ENCODE results near the gene POGK.

Gene POGK

DNA sequence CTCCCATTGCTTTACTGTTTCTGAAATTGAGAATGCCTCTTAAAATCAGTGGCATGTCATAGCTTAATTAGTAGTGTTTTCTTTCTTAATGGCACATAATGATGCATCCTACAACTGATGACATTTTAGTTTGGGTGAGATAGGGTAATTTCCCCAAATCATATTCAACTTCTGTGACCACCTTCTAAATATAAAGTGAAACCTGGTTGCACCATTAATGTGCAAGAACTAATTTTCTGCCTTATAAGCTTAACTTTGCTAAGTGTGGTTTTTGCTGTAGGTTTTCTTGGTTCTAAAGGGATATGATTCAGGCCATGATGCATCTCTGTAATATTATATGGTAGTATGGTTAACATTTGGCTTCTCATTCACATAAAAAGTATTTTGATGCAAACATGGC, 8.9 kb downstream of the POGK start:
- no peak overlapping the region for H3K27ac ChIP-seq (ENCODE audit: low read depth, low read length)
- H3K79me2 ChIP-seq (ENCODE audit: insufficient read depth, low read length), result peaks cover 21% of the 10 kb centered on the region; the same call in 1 of the 2 replicates
- H3K4me2 ChIP-seq (ENCODE audit: low read depth, low read length, poor library complexity, severe bottlenecking), result no peak overlapping the region
- H3F3A ChIP-seq (ENCODE audit: insufficient read depth), result 0 out of 2 replicates have a peak, but pooled peaks cover 3% of the 10 kb centered on the region
- H3K9ac ChIP-seq (ENCODE audit: low read length), result no peak overlapping the region
- H4K20me1 ChIP-seq (ENCODE audit: low read depth, low read length), result peaks cover 3% of the 10 kb centered on the region; the same call in 1 of the 2 replicates
- no peaks in the 10 kb centered on the region for H3K9me2 ChIP-seq (replicated peaks; ENCODE audit: insufficient read depth, low read length)
- H2AFZ ChIP-seq (ENCODE audit: low read depth, low read length, severe bottlenecking), result no peak overlapping the region
- H3K9me3 ChIP-seq (ENCODE audit: insufficient read depth, low read length), result no peaks in the 10 kb centered on the region
- no peak for TF ChIP-seq EZH2phosphoT487 (conservative IDR thresholded peaks at IDR 0.05; ENCODE audit: low read length)
- TF ChIP-seq, protein P1, sequence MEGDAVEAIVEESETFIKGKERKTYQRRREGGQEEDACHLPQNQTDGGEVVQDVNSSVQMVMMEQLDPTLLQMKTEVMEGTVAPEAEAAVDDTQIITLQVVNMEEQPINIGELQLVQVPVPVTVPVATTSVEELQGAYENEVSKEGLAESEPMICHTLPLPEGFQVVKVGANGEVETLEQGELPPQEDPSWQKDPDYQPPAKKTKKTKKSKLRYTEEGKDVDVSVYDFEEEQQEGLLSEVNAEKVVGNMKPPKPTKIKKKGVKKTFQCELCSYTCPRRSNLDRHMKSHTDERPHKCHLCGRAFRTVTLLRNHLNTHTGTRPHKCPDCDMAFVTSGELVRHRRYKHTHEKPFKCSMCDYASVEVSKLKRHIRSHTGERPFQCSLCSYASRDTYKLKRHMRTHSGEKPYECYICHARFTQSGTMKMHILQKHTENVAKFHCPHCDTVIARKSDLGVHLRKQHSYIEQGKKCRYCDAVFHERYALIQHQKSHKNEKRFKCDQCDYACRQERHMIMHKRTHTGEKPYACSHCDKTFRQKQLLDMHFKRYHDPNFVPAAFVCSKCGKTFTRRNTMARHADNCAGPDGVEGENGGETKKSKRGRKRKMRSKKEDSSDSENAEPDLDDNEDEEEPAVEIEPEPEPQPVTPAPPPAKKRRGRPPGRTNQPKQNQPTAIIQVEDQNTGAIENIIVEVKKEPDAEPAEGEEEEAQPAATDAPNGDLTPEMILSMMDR (IDR thresholded peaks at IDR 0.05; ENCODE audit: insufficient read depth, low read length, poor library complexity, severe bottlenecking), result no peak
- H3K4me3 ChIP-seq (ENCODE audit: insufficient read depth, low read length, poor library complexity, severe bottlenecking), result no peak overlapping the region
- no peaks in the 10 kb centered on the region for H3K27me3 ChIP-seq (ENCODE audit: low read length)
- H3K36me3 ChIP-seq (ENCODE audit: low read length), result peaks cover 35% of the 10 kb centered on the region

DNA sequence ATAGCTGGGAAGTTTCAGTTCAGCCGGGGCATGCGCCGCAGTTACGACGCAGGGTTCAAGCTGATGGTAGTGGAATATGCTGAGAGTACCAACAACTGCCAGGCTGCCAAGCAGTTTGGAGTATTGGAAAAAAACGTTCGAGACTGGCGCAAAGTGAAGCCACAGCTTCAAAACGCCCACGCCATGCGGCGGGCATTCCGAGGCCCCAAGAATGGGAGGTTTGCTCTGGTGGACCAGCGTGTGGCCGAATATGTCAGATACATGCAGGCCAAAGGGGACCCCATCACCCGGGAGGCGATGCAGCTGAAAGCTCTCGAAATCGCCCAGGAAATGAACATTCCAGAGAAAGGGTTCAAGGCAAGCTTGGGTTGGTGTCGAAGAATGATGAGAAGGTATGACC, 9.9 kb downstream of the POGK start:
- no peak overlapping the region for H3K27ac ChIP-seq (ENCODE audit: low read depth, low read length)
- no peak overlapping the region for H3K9ac ChIP-seq (ENCODE audit: low read length)
- H3K4me3 ChIP-seq (ENCODE audit: insufficient read depth, low read length, poor library complexity, severe bottlenecking), result no peak overlapping the region
- peaks cover 21% of the 10 kb centered on the region; the same call in 1 of the 2 replicates for H3K79me2 ChIP-seq (ENCODE audit: insufficient read depth, low read length)
- no peak overlapping the region for H3K4me2 ChIP-seq (ENCODE audit: low read depth, low read length, poor library complexity, severe bottlenecking)
- no peaks in the 10 kb centered on the region for H3K9me3 ChIP-seq (ENCODE audit: insufficient read depth, low read length)
- H3F3A ChIP-seq (ENCODE audit: insufficient read depth), result 0 out of 2 replicates have a peak, but pooled peaks cover 3% of the 10 kb centered on the region
- no peaks in the 10 kb centered on the region for H3K9me2 ChIP-seq (replicated peaks; ENCODE audit: insufficient read depth, low read length)
- H3K36me3 ChIP-seq (ENCODE audit: low read length), result peaks cover 30% of the 10 kb centered on the region
- H2AFZ ChIP-seq (ENCODE audit: low read depth, low read length, severe bottlenecking), result no peak overlapping the region
- no peak for TF ChIP-seq EZH2phosphoT487 (conservative IDR thresholded peaks at IDR 0.05; ENCODE audit: low read length)
- TF ChIP-seq, protein P1 (IDR thresholded peaks at IDR 0.05; ENCODE audit: insufficient read depth, low read length, poor library complexity, severe bottlenecking), result no peak
- H3K27me3 ChIP-seq (ENCODE audit: low read length), result no peaks in the 10 kb centered on the region
- H4K20me1 ChIP-seq (ENCODE audit: low read depth, low read length), result peaks cover 3% of the 10 kb centered on the region; the same call in 1 of the 2 replicates

DNA sequence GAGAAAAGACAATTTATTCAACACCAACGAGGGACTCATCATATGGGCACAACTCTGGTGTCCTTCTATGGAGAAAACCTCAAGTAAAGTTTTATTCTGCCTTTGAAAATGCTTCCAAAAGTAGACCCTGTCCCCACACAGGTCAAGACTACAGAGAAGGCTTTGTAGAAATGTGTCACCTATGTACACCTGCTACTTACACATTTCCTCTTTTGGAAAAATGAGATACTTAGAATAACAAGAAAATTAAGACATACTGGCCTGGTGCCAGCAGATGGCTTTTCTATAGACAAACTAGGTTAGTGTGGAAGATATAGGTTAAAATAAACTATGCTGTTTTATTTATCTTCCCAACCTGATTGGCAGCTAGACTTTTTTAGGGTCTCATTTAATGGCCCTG, 13.6 kb downstream of the POGK start:
- Histone ChIP-seq H2AFZ (ENCODE audit: low read depth, low read length, severe bottlenecking) (no peak overlapping the region), H3F3A (ENCODE audit: insufficient read depth) (peaks cover 15% of the 10 kb centered on the region; the same call in 1 of the 2 replicates), H3K4me3 (ENCODE audit: insufficient read depth, low read length, poor library complexity, severe bottlenecking) (no peak overlapping the region), H3K27me3 (ENCODE audit: low read length) (no peaks in the 10 kb centered on the region), H3K9me2 (replicated peaks; ENCODE audit: insufficient read depth, low read length) (no peaks in the 10 kb centered on the region), H3K79me2 (ENCODE audit: insufficient read depth, low read length) (peaks cover 22% of the 10 kb centered on the region; the same call in 1 of the 2 replicates), H3K36me3 (ENCODE audit: low read length) (peaks cover 40% of the 10 kb centered on the region), H3K27ac (ENCODE audit: low read depth, low read length) (no peak overlapping the region), H3K4me2 (ENCODE audit: low read depth, low read length, poor library complexity, severe bottlenecking) (no peak overlapping the region), H3K9ac (ENCODE audit: low read length) (no peak overlapping the region), H3K9me3 (ENCODE audit: insufficient read depth, low read length) (no peaks in the 10 kb centered on the region), H4K20me1 (ENCODE audit: low read depth, low read length) (peaks cover 9% of the 10 kb centered on the region; the same call in 1 of the 2 replicates)
- TF ChIP-seq EZH2phosphoT487 (conservative IDR thresholded peaks at IDR 0.05; ENCODE audit: low read length), result no peak
- TF ChIP-seq, protein P1 (IDR thresholded peaks at IDR 0.05; ENCODE audit: insufficient read depth, low read length, poor library complexity, severe bottlenecking), result no peak
